DND-41 (cell line): ENCODE results near the gene ARHGAP24.

Source experiments
- ATAC-seq: fragments of 200-7000 bp; cut with Tn5 transposase; 3 replicates; pipeline ENCODE4 v1.9.1; 2021; ENCODE audit warnings: low read depth; ENCODE audit not compliant: insufficient read depth
- DNase-seq: peaks from one replicate; pipeline ENCODE4 v3.0.0-alpha.2; 2020
- H2AFZ ChIP-seq: 2 replicates; pipeline ENCODE4 v1.6.0; 2012; ENCODE audit warnings: low read depth, low read length
- H3K27ac ChIP-seq: 2 replicates; pipeline ENCODE4 v1.5.1; 2012; ENCODE audit warnings: low read length, inconsistent platforms
- H3K27me3 ChIP-seq: fragments of 200-600 bp; sonication (generic); 2 replicates; pipeline ENCODE4 v1.6.0; 2012; ENCODE audit warnings: low read length, mild to moderate bottlenecking, inconsistent platforms; ENCODE audit not compliant: insufficient read depth, poor library complexity
- H3K36me3 ChIP-seq: 2 replicates; pipeline ENCODE4 v1.5.1; 2012; ENCODE audit warnings: low read length, inconsistent platforms; ENCODE audit not compliant: insufficient read depth
- H3K4me1 ChIP-seq: 2 replicates; pipeline ENCODE4 v1.5.1; 2012; ENCODE audit warnings: mild to moderate bottlenecking, low read length; ENCODE audit not compliant: insufficient read depth
- H3K4me2 ChIP-seq: 2 replicates; pipeline ENCODE4 v1.6.0; 2012; ENCODE audit warnings: mild to moderate bottlenecking, moderate library complexity, low read length, inconsistent platforms; ENCODE audit not compliant: insufficient read depth
- H3K4me3 ChIP-seq, 2 experiments: fragments of 200-600 bp in 1 of 2; shearing (Covaris generic) in 1 of 2; 2 replicates each; pipeline ENCODE4 v1.5.1; 2012 to 2016; ENCODE audit warnings: inconsistent platforms in 2 of 2, low read length in 2 of 2, mild to moderate bottlenecking in 2 of 2, low read depth in 1 of 2, moderate library complexity in 1 of 2
- H3K79me2 ChIP-seq: 2 replicates; pipeline ENCODE4 v1.6.0; 2012; ENCODE audit warnings: low read length, inconsistent platforms; ENCODE audit not compliant: insufficient read depth
- H3K9ac ChIP-seq: 2 replicates; pipeline ENCODE4 v1.6.0; 2012; ENCODE audit warnings: low read depth, mild to moderate bottlenecking, inconsistent platforms, low read length, moderate library complexity
- H3K9me3 ChIP-seq: 2 replicates; pipeline ENCODE4 v1.5.1; 2012; ENCODE audit warnings: low read length, moderate library complexity, mild to moderate bottlenecking, inconsistent platforms; ENCODE audit not compliant: insufficient read depth, severe bottlenecking
- H4K20me1 ChIP-seq: 2 replicates; pipeline ENCODE4 v1.6.0; 2012; ENCODE audit warnings: low read length; ENCODE audit not compliant: insufficient read depth
- EZH2 ChIP-seq: IDR thresholded peaks from 3 replicates; pipeline ENCODE4 v1.6.1; 2012; ENCODE audit warnings: borderline replicate concordance, low read depth, mild to moderate bottlenecking, moderate library complexity, low read length, inconsistent platforms; ENCODE audit not compliant: severe bottlenecking
- TF ChIP-seq, protein P1 (sequence below): IDR thresholded peaks from 2 replicates; pipeline ENCODE4 v1.5.1; 2012; ENCODE audit warnings: borderline replicate concordance, low read length, moderate library complexity, mild to moderate bottlenecking; ENCODE audit not compliant: poor library complexity, severe bottlenecking; ENCODE audit errors: extremely low read depth

ARHGAP24 gene

GRCh38 chr4:85486425-85487086, 11.6 kb downstream of the ARHGAP24 start:
- no peak overlapping the region for H3K4me3 ChIP-seq
- H3K79me2 ChIP-seq = no peaks in the 10 kb centered on the region
- H3K9ac ChIP-seq = no peak overlapping the region
- no peaks in the 10 kb centered on the region for H3K9me3 ChIP-seq
- no peaks in the 10 kb centered on the region for H3K27me3 ChIP-seq
- no peaks in the 10 kb centered on the region for H4K20me1 ChIP-seq
- H3K36me3 ChIP-seq = no peaks in the 10 kb centered on the region
- H3K4me1 ChIP-seq = no peaks in the 10 kb centered on the region
- H3K4me2 ChIP-seq = no peak overlapping the region
- no peak overlapping the region for H3K27ac ChIP-seq
- H2AFZ ChIP-seq = no peak overlapping the region
- TF ChIP-seq EZH2 = no peak
- TF ChIP-seq, protein P1, sequence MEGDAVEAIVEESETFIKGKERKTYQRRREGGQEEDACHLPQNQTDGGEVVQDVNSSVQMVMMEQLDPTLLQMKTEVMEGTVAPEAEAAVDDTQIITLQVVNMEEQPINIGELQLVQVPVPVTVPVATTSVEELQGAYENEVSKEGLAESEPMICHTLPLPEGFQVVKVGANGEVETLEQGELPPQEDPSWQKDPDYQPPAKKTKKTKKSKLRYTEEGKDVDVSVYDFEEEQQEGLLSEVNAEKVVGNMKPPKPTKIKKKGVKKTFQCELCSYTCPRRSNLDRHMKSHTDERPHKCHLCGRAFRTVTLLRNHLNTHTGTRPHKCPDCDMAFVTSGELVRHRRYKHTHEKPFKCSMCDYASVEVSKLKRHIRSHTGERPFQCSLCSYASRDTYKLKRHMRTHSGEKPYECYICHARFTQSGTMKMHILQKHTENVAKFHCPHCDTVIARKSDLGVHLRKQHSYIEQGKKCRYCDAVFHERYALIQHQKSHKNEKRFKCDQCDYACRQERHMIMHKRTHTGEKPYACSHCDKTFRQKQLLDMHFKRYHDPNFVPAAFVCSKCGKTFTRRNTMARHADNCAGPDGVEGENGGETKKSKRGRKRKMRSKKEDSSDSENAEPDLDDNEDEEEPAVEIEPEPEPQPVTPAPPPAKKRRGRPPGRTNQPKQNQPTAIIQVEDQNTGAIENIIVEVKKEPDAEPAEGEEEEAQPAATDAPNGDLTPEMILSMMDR = no peak
- ATAC-seq (no peak), DNase-seq (no peak)

DNA sequence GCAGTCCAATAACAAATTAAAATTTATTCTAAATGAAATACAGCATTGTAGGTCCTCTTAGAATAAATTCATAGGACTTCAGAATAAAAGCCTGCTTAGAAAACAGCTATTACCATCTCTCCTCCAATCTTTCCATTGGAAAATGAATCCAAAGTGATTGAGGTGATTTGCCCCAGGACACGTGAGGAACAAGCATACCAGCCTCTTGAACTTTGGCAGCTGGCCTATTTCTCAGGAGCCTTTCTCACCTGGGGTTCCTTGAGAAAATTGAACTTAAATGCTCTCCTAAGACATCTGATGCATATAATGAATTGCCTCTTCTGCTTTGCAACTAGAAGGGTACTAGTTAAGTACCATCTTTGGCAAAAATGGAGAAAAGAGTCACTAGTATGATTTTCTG, 13.5 kb downstream of the ARHGAP24 start:
- Histone ChIP-seq H3K4me1 (no peaks in the 10 kb centered on the region), H3K79me2 (no peaks in the 10 kb centered on the region), H3K27me3 (no peaks in the 10 kb centered on the region), H3K27ac (no peak overlapping the region), H3K4me3 (no peak overlapping the region), H3K36me3 (no peaks in the 10 kb centered on the region), H3K4me2 (no peak overlapping the region), H3K9me3 (no peaks in the 10 kb centered on the region), H4K20me1 (no peaks in the 10 kb centered on the region), H2AFZ (no peak overlapping the region), H3K9ac (no peak overlapping the region)
- no peak for ATAC-seq
- DNase-seq = no peak
- no peak for TF ChIP-seq EZH2
- TF ChIP-seq, protein P1 = no peak

DNA sequence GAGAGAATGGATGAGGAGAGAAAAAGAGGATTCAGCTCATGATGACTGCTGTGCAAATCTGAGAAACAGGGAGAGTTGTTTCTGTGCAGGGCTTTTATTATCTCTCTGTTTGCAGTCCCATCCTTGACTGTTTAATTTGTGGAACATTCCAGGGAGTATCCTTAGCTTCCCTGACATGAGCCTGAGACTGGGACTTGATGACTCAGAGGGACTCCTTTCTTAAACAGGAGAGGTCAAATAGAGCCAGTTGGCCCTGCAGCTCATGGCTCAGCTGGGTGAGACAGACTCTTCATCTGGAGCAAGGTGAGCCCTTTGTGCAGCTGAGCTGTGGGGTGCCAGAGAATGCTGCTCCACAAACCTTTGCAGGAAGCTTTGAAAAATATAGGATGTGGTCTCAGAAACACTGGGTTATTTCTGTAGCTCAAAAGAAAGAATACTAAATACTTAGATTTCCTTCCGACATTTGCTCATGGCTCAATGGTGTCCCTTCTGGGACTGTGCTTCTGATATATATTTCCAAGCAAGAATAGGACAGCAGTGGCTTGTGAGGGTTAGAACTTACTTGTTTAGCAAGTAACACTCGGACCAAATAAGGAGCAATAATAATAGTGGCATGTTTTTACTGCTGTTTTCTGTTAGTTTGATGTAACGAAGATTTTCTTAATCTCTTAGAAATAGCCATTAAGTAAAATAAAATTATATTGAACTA, 14.5 kb downstream of the ARHGAP24 start:
- no peak overlapping the region for H3K4me2 ChIP-seq
- no peak overlapping the region for H2AFZ ChIP-seq
- no peaks in the 10 kb centered on the region for H3K27me3 ChIP-seq
- no peaks in the 10 kb centered on the region for H3K36me3 ChIP-seq
- H3K9me3 ChIP-seq = no peaks in the 10 kb centered on the region
- DNase-seq = no peak
- H3K4me1 ChIP-seq = no peaks in the 10 kb centered on the region
- no peak overlapping the region for H3K4me3 ChIP-seq
- no peaks in the 10 kb centered on the region for H4K20me1 ChIP-seq
- TF ChIP-seq, protein P1 = no peak
- TF ChIP-seq EZH2 = no peak
- no peaks in the 10 kb centered on the region for H3K79me2 ChIP-seq
- H3K27ac ChIP-seq = no peak overlapping the region
- no peak for ATAC-seq
- no peak overlapping the region for H3K9ac ChIP-seq
